IMR-90 (cell line): Measurements from ENCODE around the gene CCDC152. TPM values are rescaled to one million over a fixed set of nuclear protein-coding genes. Genes with fewer than 3 reads are reported as not detected.

Source experiments
- ATAC-seq: fragments of 200-7000 bp; cut with Tn5 transposase; 2 replicates; pipeline ENCODE4 v1.9.1; 2020; ENCODE audit warnings: low read depth, mild to moderate bottlenecking, moderate library complexity
- BruUV-seq: library from RNA; stranded (reverse); fragments of 400-500 nt; replicated peaks from 2 replicates; lab custom pipeline; 2021; lab: Mats Ljungman, UMichigan
- CTCF ChIA-PET: fragments of 300-600 bp; formaldehyde crosslinking; extraction: SDS; loops from one replicate; lab custom pipeline; 2021; ENCODE audit warnings: antibody characterized with exemption; lab: Yijun Ruan, JAX
- POLR2A ChIA-PET: fragments of 300-600 bp; sonication (Branson Sonifier 250); formaldehyde crosslinking; loops from one replicate; lab custom pipeline; 2022; ENCODE audit warnings: antibody characterized with exemption; ENCODE audit not compliant: unreplicated experiment; lab: Charles Lee
- DNase-seq: peaks from one replicate; pipeline ENCODE4 v3.0.0; 2013
- H2AFZ ChIP-seq: replicated peaks from 2 replicates; pipeline ENCODE3; 2013; ENCODE audit warnings: low read length, mild to moderate bottlenecking; ENCODE audit not compliant: poor library complexity
- H2AK5ac ChIP-seq: 2 replicates; pipeline ENCODE4 v1.6.1; 2013; ENCODE audit warnings: low read depth, low read length, inconsistent platforms
- H2AK9ac ChIP-seq: replicated peaks from 2 replicates; pipeline ENCODE3; 2013; ENCODE audit warnings: mild to moderate bottlenecking, low read depth, low read length, moderate library complexity; ENCODE audit not compliant: poor library complexity
- H2BK120ac ChIP-seq: 2 replicates; pipeline ENCODE4 v1.6.1; 2013; ENCODE audit warnings: low read depth, low read length, inconsistent platforms
- H2BK15ac ChIP-seq: 3 replicates; pipeline ENCODE4 v1.6.1; 2013; ENCODE audit warnings: low read depth, low read length, inconsistent platforms
- H2BK20ac ChIP-seq: 2 replicates; pipeline ENCODE4 v1.6.1; 2013; ENCODE audit warnings: low read depth, mild to moderate bottlenecking, inconsistent platforms, low read length, moderate library complexity
- H2BK5ac ChIP-seq: 2 replicates; pipeline ENCODE4 v1.6.1; 2013; ENCODE audit warnings: mild to moderate bottlenecking, low read depth, low read length, inconsistent platforms; ENCODE audit not compliant: poor library complexity, severe bottlenecking
- H3K14ac ChIP-seq: replicated peaks from 2 replicates; pipeline ENCODE4 v1.6.1; 2013; ENCODE audit warnings: low read depth, low read length, inconsistent platforms
- H3K18ac ChIP-seq: 2 replicates; pipeline ENCODE4 v1.6.1; 2013; ENCODE audit warnings: low read depth, low read length, control low read depth
- H3K23ac ChIP-seq: 2 replicates; pipeline ENCODE4 v1.6.1; 2013; ENCODE audit warnings: low read depth, low read length, inconsistent platforms
- H3K27ac ChIP-seq: 2 replicates; pipeline ENCODE4 v1.5.1; 2013; ENCODE audit warnings: mild to moderate bottlenecking, control low read depth, low read length; ENCODE audit not compliant: insufficient read depth
- H3K27me3 ChIP-seq: 2 replicates; pipeline ENCODE4 v1.6.1; 2013; ENCODE audit warnings: low read length; ENCODE audit not compliant: control insufficient read depth, insufficient read depth
- H3K36me3 ChIP-seq: 2 replicates; pipeline ENCODE4 v1.6.1; 2013; ENCODE audit warnings: low read length, mixed read lengths; ENCODE audit not compliant: control insufficient read depth, insufficient read depth
- H3K4ac ChIP-seq: 2 replicates; pipeline ENCODE4 v1.6.1; 2013; ENCODE audit warnings: low read depth, low read length, inconsistent platforms
- H3K4me1 ChIP-seq: 2 replicates; pipeline ENCODE4 v1.6.1; 2013; ENCODE audit warnings: low read length, mixed read lengths; ENCODE audit not compliant: control insufficient read depth, insufficient read depth
- H3K4me2 ChIP-seq: 2 replicates; pipeline ENCODE4 v1.6.1; 2013; ENCODE audit warnings: low read depth, mild to moderate bottlenecking, control low read depth, low read length, moderate library complexity
- H3K4me3 ChIP-seq: 2 replicates; pipeline ENCODE4 v1.5.1; 2013; ENCODE audit warnings: low read depth, mild to moderate bottlenecking, control low read depth, low read length, moderate library complexity; ENCODE audit not compliant: insufficient read depth
- H3K56ac ChIP-seq: 2 replicates; pipeline ENCODE4 v1.6.1; 2013; ENCODE audit warnings: low read length, inconsistent platforms; ENCODE audit not compliant: insufficient read depth; ENCODE audit errors: extremely low read depth
- H3K79me1 ChIP-seq, 2 experiments: 2 replicates each; pipeline ENCODE4 v1.6.1; 2013; ENCODE audit warnings: low read length in 2 of 2, inconsistent platforms in 1 of 2, low read depth in 1 of 2
- H3K9ac ChIP-seq: 2 replicates; pipeline ENCODE4 v1.6.1; 2013; ENCODE audit warnings: low read depth, low read length, control low read depth
- H3K9me1 ChIP-seq: 2 replicates; pipeline ENCODE4 v1.6.1; 2013; ENCODE audit warnings: low read length, inconsistent platforms; ENCODE audit not compliant: insufficient read depth
- H3K9me3 ChIP-seq: 2 replicates; pipeline ENCODE4 v1.6.1; 2013; ENCODE audit warnings: low read length; ENCODE audit not compliant: control insufficient read depth, insufficient read depth
- H4K20me1 ChIP-seq: 2 replicates; pipeline ENCODE4 v1.6.1; 2013; ENCODE audit warnings: low read length, inconsistent platforms; ENCODE audit not compliant: insufficient read depth
- H4K5ac ChIP-seq: 2 replicates; pipeline ENCODE4 v1.6.1; 2013; ENCODE audit warnings: mild to moderate bottlenecking, low read depth, low read length, control low read depth
- H4K8ac ChIP-seq, 2 experiments: 2 replicates each; pipeline ENCODE4 v1.6.1; 2013; ENCODE audit warnings: low read depth in 2 of 2, low read length in 2 of 2, control low read depth in 1 of 2, inconsistent platforms in 1 of 2
- H4K91ac ChIP-seq: 2 replicates; pipeline ENCODE4 v1.6.1; 2013; ENCODE audit warnings: low read depth, low read length, inconsistent platforms; ENCODE audit not compliant: insufficient read depth
- BHLHE40 ChIP-seq: fragments of 150-350 bp; IDR thresholded peaks from 2 replicates; pipeline ENCODE4 v1.6.1; 2016; ENCODE audit warnings: mild to moderate bottlenecking, low read depth, low read length
- CEBPB ChIP-seq: IDR thresholded peaks from 2 replicates; pipeline ENCODE4 v1.6.1; 2012; ENCODE audit warnings: low read depth, low read length, improper control_type of control experiment
- CHD1 ChIP-seq: IDR thresholded peaks from 2 replicates; pipeline ENCODE4 v1.6.1; 2012; ENCODE audit warnings: low read depth, low read length, improper control_type of control experiment
- ELK1 ChIP-seq: fragments of 150-350 bp; IDR thresholded peaks from 2 replicates; pipeline ENCODE4 v1.6.1; 2016; ENCODE audit warnings: low read depth, mild to moderate bottlenecking, low read length, moderate library complexity, borderline replicate concordance
- FOS ChIP-seq: fragments of 150-350 bp; IDR thresholded peaks from 2 replicates; pipeline ENCODE4 v1.6.1; 2016; ENCODE audit warnings: low read depth, low read length
- MAFK ChIP-seq: IDR thresholded peaks from 2 replicates; pipeline ENCODE4 v1.6.1; 2012; ENCODE audit warnings: low read depth, low read length, improper control_type of control experiment
- MAZ ChIP-seq: IDR thresholded peaks from 2 replicates; pipeline ENCODE4 v1.6.1; 2012; ENCODE audit warnings: low read depth, mild to moderate bottlenecking, low read length, improper control_type of control experiment, moderate library complexity, borderline replicate concordance
- MXI1 ChIP-seq: IDR thresholded peaks from 2 replicates; pipeline ENCODE4 v1.6.1; 2012; ENCODE audit warnings: low read depth, mild to moderate bottlenecking, low read length, moderate library complexity, borderline replicate concordance
- NFE2L2 ChIP-seq: fragments of 150-350 bp; IDR thresholded peaks from 2 replicates; pipeline ENCODE4 v1.6.1; 2016; ENCODE audit warnings: low read depth, mild to moderate bottlenecking, low read length
- RAD21 ChIP-seq: IDR thresholded peaks from 2 replicates; pipeline ENCODE4 v1.6.1; 2012; ENCODE audit warnings: low read length, improper control_type of control experiment
- RCOR1 ChIP-seq: IDR thresholded peaks from 2 replicates; pipeline ENCODE4 v1.6.1; 2012; ENCODE audit warnings: mild to moderate bottlenecking, low read length, improper control_type of control experiment; ENCODE audit not compliant: insufficient replicate concordance
- RFX5 ChIP-seq: IDR thresholded peaks from 2 replicates; pipeline ENCODE4 v1.8.0; 2012; ENCODE audit warnings: low read depth, mild to moderate bottlenecking, low read length, moderate library complexity
- WGBS, 2 experiments: methylation state at CpG; one replicate each; pipeline versions ENCODE4 v1.1.5 to v1.1.7; 2013; ENCODE audit warnings: missing lambda C conversion rate in 2 of 2; ENCODE audit not compliant: insufficient read length in 1 of 2; ENCODE audit errors: extremely low coverage in 2 of 2; 5-methylcytosine and 5-hydroxymethylcytosine counted together
- dilution Hi-C: fragments of 300-500 bp; cut with HindIII; formaldehyde crosslinking; loops from one replicate; pipeline ENCODE4 v1.14.3; 2018; ENCODE audit warnings: low sequenced_read_pairs; ENCODE audit not compliant: unreplicated experiment
- in situ Hi-C: fragments of 300-500 bp; cut with MboI; formaldehyde crosslinking; loops from 3 replicates; pipeline ENCODE4 v1.14.3; 2019; ENCODE audit warnings: low sequenced_read_pairs, inconsistent platforms, mixed read lengths
- intact Hi-C: fragments of 100-400 bp; cut with micrococcal nuclease; formaldehyde crosslinking; loops from 2 replicates; pipeline ENCODE4 v1.10.0; 2022
- polyA plus RNA-seq, 3 experiments: library from polyadenylated mRNA; depleted of rRNA; stranded (reverse); fragments of >200 nt; gene quantifications; 2 replicates each; pipeline ENCODE4 v1.2.3, GENCODE V29; 2012; ENCODE audit warnings: low replicate concordance in 1 of 3
- total RNA-seq: library from RNA; depleted of rRNA; stranded (reverse); fragments of >200 nt; gene quantifications from 2 replicates; pipeline ENCODE4 v1.2.3, GENCODE V29; 2012

The CCDC152 gene
- total and polyA plus RNA-seq, 2 of the 4 experiments (the other 2 are of a cell fraction): 0.87 to 0.90 TPM

DNA sequence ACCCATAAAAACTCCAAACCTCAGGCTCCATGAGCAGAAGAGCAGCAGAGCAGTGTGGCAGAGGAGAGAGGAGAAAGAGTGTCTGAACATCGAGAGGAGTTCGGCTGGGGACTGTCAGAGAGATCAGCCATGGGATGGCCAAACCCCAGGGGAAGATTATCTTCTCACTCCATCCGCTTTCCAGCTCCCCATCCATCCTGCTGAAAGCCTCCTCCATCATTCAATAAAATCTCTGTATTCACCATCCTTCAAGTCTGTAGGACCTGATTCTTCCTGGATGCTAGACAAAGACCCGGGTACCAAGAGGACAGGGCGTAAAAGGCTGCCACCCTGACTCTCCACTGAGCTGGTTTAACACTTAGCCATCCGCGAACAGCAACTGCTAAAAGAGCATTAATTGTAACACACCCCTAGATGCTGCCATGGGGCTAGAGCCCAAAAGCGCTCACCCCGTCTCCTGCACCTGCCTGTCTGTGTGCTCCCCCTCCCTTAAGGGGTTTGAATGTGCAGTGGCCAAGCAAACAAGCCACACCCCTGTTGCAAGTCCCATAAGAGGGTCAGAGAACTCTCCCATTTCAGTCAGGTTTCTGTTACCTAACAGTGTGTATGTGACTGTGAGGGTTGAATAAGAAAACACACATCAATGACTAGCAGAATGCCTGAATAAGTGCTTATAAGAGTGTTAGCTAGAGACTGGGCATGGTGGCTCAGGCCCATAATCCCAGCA lies 69.0 kb downstream of the CCDC152 start:
- BruUV-seq: no TSS peak
- no peak overlapping the region for H3K4me3 ChIP-seq
- peaks cover 4% of the 10 kb centered on the region; the same call in 1 of the 2 replicates for H3K27me3 ChIP-seq
- H3K56ac ChIP-seq: no peak overlapping the region
- TF ChIP-seq CEBPB: no peak
- no peak for TF ChIP-seq MAFK
- TF ChIP-seq MAZ: no peak
- no peak for TF ChIP-seq RAD21
- no peak for TF ChIP-seq MXI1
- TF ChIP-seq NFE2L2: no peak
- no peak for TF ChIP-seq ELK1
- TF ChIP-seq CHD1: no peak
- no peak for TF ChIP-seq BHLHE40
- TF ChIP-seq RCOR1: no peak
- TF ChIP-seq FOS: no peak
- TF ChIP-seq RFX5: no peak
- no peaks in the 10 kb centered on the region for H3K9me3 ChIP-seq
- no peak overlapping the region for H3K18ac ChIP-seq
- H3K36me3 ChIP-seq: no peaks in the 10 kb centered on the region
- ATAC-seq (no peak), DNase-seq (no peak)
- H2BK15ac ChIP-seq: no peak overlapping the region
- dilution Hi-C loops (no loop called here), intact Hi-C loops (no loop called here), in situ Hi-C loops (no loop called here)
- H3K9ac ChIP-seq: no peak overlapping the region
- no peak overlapping the region for H4K8ac ChIP-seq
- no peak overlapping the region for H4K5ac ChIP-seq
- WGBS, 2 experiments: 60% methylated on average over 1 of the region's 9 CpGs; no CpG with 5 or more reads in 1 of the 2 experiments
- no peak overlapping the region for H2BK5ac ChIP-seq
- no peak overlapping the region for H2BK20ac ChIP-seq
- H3K27ac ChIP-seq: no peak overlapping the region
- H3K23ac ChIP-seq: no peak overlapping the region
- ChIA-PET POLR2A (no interaction called here), CTCF (no interaction called here)
- no peaks in the 10 kb centered on the region for H4K20me1 ChIP-seq
- H3K4me1 ChIP-seq: no peaks in the 10 kb centered on the region
- no peak overlapping the region for H3K14ac ChIP-seq
- H2AFZ ChIP-seq: no peak overlapping the region
- H2BK120ac ChIP-seq: no peak overlapping the region
- no peak overlapping the region for H2AK9ac ChIP-seq
- H3K4ac ChIP-seq: no peak overlapping the region
- no peak overlapping the region for H4K91ac ChIP-seq
- H3K79me1 ChIP-seq: no peaks in the 10 kb centered on the region
- H2AK5ac ChIP-seq: no peak overlapping the region
- no peaks in the 10 kb centered on the region; the same call in 1 of the 2 replicates for H3K9me1 ChIP-seq
- no peak overlapping the region for H3K4me2 ChIP-seq
